Activated CD8-positive, alpha-beta memory T cell treated with anti-CD3 and anti-CD28 coated beads, Interleukin-2, amount 10 ng/mL, durations not matched to agents 7 days and 5 days (primary cell): ENCODE measurements around the gene NIM1K. TPM values are rescaled to one million over a fixed set of nuclear protein-coding genes. Genes with fewer than 3 reads are reported as not detected.
A peak's percentile ranks its signal among the peaks of the same experiment; 100 is the strongest.
"Not testable (repeated sequence)": the region's sequence is repeated elsewhere in the genome, so short reads cannot be mapped to it uniquely, and the experiment has no call there.

Experiments used
- ATAC-seq: fragments of 150-1000 bp; cut with Tn5 transposase; one replicate; pipeline ENCODE4 v1.10.0; 2021; ENCODE audit warnings: moderate library complexity
- CTCF ChIA-PET: fragments of 350-600 bp; sonication (Branson Sonifier 250); formaldehyde crosslinking; loops from one replicate; lab custom pipeline; 2021; ENCODE audit warnings: antibody characterized with exemption; lab: Charles Lee
- DNase-seq: peaks from one replicate; pipeline ENCODE4 v3.0.0-alpha.2; 2020
- H3K27ac Mint-ChIP-seq: one replicate; pipeline ENCODE4 v1.8.0; 2021; ENCODE audit warnings: mild to moderate bottlenecking, mixed read lengths
- H3K27me3 Mint-ChIP-seq: one replicate; pipeline ENCODE4 v1.8.0; 2021; ENCODE audit warnings: mixed read lengths
- H3K36me3 Mint-ChIP-seq: one replicate; pipeline ENCODE4 v1.8.0; 2021; ENCODE audit warnings: mild to moderate bottlenecking, mixed read lengths
- H3K4me1 Mint-ChIP-seq: one replicate; pipeline ENCODE4 v1.8.0; 2021; ENCODE audit warnings: mixed read lengths
- H3K4me3 Mint-ChIP-seq: one replicate; pipeline ENCODE4 v1.8.0; 2021; ENCODE audit warnings: mild to moderate bottlenecking, moderate library complexity, mixed read lengths
- H3K9me3 Mint-ChIP-seq: one replicate; pipeline ENCODE4 v1.8.0; 2022; ENCODE audit warnings: low read depth, mixed read lengths
- total RNA-seq, 2 experiments: library from RNA; stranded (reverse); gene quantifications; one replicate each; pipeline ENCODE4 v1.2.3, GENCODE V29; 2021

NIM1K gene
- total RNA-seq, 2 experiments from 2014 or later = 0.50 to 0.66 TPM

GRCh38 chr5:43315682-43316081, 123.7 kb downstream of the NIM1K start:
- H3K27me3 Mint-ChIP-seq = no peaks in the 10 kb centered on the region
- peak overlapping the region; percentile 96 for H3K27ac Mint-ChIP-seq
- ATAC-seq (no peak), DNase-seq (no peak)
- peaks cover 2% of the 10 kb centered on the region for H3K9me3 Mint-ChIP-seq
- H3K4me1 Mint-ChIP-seq = peaks cover 44% of the 10 kb centered on the region
- no peak overlapping the region for H3K4me3 Mint-ChIP-seq
- CTCF ChIA-PET = interaction anchor here (0.7 kb wide), 1 partner anchor 74 kb away, joined by 4 read pairs; no protein-coding TSS in a partner anchor
- H3K36me3 Mint-ChIP-seq = peaks cover 27% of the 10 kb centered on the region

GRCh38 chr5:43316421-43316820, 124.4 kb downstream of the NIM1K start:
- peaks cover 22% of the 10 kb centered on the region for H3K36me3 Mint-ChIP-seq
- no peak overlapping the region for H3K4me3 Mint-ChIP-seq
- CTCF ChIA-PET = interaction anchor here (0.8 kb wide), 1 partner anchor 73 kb away, joined by 3 read pairs; no protein-coding TSS in a partner anchor
- H3K4me1 Mint-ChIP-seq = peaks cover 38% of the 10 kb centered on the region
- no peak for DNase-seq
- H3K27ac Mint-ChIP-seq = no peak overlapping the region
- no peak for ATAC-seq
- H3K9me3 Mint-ChIP-seq = peaks cover 2% of the 10 kb centered on the region
- no peaks in the 10 kb centered on the region for H3K27me3 Mint-ChIP-seq

GRCh38 chr5:43320846-43321245, 128.8 kb downstream of the NIM1K start:
- CTCF ChIA-PET = interaction anchor here (1.3 kb wide), 1 partner anchor 69 kb away, joined by 3 read pairs; no protein-coding TSS in a partner anchor
- DNase-seq = no peak
- no peaks in the 10 kb centered on the region for H3K27me3 Mint-ChIP-seq
- no peak for ATAC-seq
- H3K4me1 Mint-ChIP-seq = peaks cover 2% of the 10 kb centered on the region
- H3K9me3 Mint-ChIP-seq = peaks cover 6% of the 10 kb centered on the region
- no peak overlapping the region for H3K4me3 Mint-ChIP-seq
- no peak overlapping the region for H3K27ac Mint-ChIP-seq
- peaks cover 3% of the 10 kb centered on the region for H3K36me3 Mint-ChIP-seq

- H3K27ac Mint-ChIP-seq, H3K4me1 Mint-ChIP-seq, ATAC-seq, H3K27me3 Mint-ChIP-seq, H3K36me3 Mint-ChIP-seq, DNase-seq, CTCF ChIA-PET, H3K4me3 Mint-ChIP-seq, H3K9me3 Mint-ChIP-seq: not testable (repeated sequence)
Measured at GRCh38 chr5:43323488-43323887, 131.5 kb downstream of the NIM1K start.

- CTCF ChIA-PET, ATAC-seq, DNase-seq, H3K4me3 Mint-ChIP-seq, H3K27me3 Mint-ChIP-seq, H3K27ac Mint-ChIP-seq, H3K4me1 Mint-ChIP-seq, H3K9me3 Mint-ChIP-seq, H3K36me3 Mint-ChIP-seq: not testable (repeated sequence)
Measured at GRCh38 chr5:43325624-43326023, 133.6 kb downstream of the NIM1K start.

Other genes with a start within 250 kb of the NIM1K start
- gene ANXA2R, start 151.9 kb upstream of the NIM1K start, total RNA-seq = 10 to 100 TPM; 14.5 to 32.0 TPM
- 10 to 100 TPM; 39.9 to 56.2 TPM for gene ZNF131, start 71.3 kb upstream of the NIM1K start, total RNA-seq
- gene HMGCS1, start 121.2 kb downstream of the NIM1K start, total RNA-seq = 100 to 1,000 TPM in 1 of 2 experiments, 10 to 100 TPM in 1; 91.4 to 121 TPM
- 10 to 100 TPM; 10.0 to 11.6 TPM for gene CCL28, start 220.2 kb downstream of the NIM1K start, total RNA-seq